ENCODE data around the gene MARF1.
A peak's percentile ranks its signal among the peaks of the same experiment; 100 is the strongest.
"Not testable (repeated sequence)": the region's sequence is repeated elsewhere in the genome, so short reads cannot be mapped to it uniquely, and the experiment has no call there.

Gene MARF1

GRCh38 chr16:15566095-15566494 lies 76.9 kb downstream of the MARF1 start:
- Mint-ChIP-seq H3K4me1 (no peaks in the 10 kb centered on the region), H3K27me3 (no peaks in the 10 kb centered on the region), H3K27ac (ENCODE audit: low read depth) (no peak overlapping the region), H3K4me3 (no peak overlapping the region), H3K36me3 (ENCODE audit: insufficient read depth) (no peaks in the 10 kb centered on the region), H3K9me3 (no peaks in the 10 kb centered on the region)
- no peak for ATAC-seq (replicated peaks; ENCODE audit: extremely low read depth, poor library complexity, severe bottlenecking)
- DNase-seq (ENCODE audit: low spot score in 2 of 2) = no peak

DNA sequence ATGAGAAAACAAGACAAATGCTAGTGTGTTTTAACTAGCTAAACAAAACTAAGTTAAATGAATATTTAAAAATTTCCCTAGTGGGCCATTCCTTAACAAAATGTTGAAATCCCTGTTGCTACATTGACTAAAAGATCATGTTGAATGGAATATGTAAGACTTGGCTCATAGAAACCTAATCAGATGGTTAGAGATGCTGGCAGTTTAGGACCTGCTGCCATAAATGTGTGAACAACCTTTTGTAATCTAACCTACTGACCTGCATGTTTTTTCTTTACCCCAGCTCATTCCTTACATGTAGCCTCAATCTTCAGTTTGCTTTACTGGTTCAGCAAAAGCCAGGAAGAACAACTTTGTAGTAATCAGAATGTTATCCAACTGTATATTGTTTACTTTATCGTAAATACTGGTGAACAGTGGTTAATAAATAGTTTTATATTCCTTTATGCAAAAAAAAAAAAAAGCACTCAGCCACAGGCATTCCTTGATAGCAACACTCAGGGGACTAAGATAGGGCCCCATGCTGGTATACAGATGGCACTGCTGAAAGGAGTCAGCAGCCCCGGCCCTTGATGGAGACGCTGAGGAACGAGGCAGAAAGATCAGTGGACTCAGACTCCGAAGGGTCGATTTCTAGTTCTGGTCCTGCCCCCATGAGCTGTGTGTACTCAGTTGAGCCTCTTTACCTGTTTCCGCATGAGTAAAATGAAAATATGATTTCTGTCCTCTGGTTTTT lies 78.2 kb downstream of the MARF1 start:
- Mint-ChIP-seq H3K27ac (ENCODE audit: low read depth) (no peak overlapping the region), H3K4me3 (no peak overlapping the region), H3K27me3 (no peaks in the 10 kb centered on the region), H3K9me3 (no peaks in the 10 kb centered on the region), H3K36me3 (ENCODE audit: insufficient read depth) (no peaks in the 10 kb centered on the region), H3K4me1 (no peaks in the 10 kb centered on the region)
- ATAC-seq (replicated peaks; ENCODE audit: extremely low read depth, poor library complexity, severe bottlenecking) (no peak), DNase-seq (ENCODE audit: low spot score in 2 of 2) (no peak)

DNA sequence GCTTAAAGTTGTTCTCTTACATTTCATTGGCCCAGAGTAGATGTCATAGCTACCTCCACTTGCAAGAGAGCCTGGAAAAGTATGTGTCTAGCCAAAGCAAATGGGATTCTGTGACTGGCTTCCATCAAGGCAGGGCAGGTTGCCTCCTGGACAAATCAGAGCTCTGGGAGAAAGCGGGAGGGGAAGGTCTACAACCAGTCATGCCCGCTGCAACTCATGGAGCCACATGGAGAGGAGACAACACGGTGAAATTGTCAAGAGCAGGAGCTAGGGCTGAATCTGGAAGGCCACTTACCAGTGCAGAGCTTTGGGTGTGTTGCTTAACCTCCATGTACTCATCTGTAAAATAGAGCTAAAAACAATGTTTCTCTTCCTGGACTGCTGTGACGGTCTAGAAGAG lies 83.8 kb downstream of the MARF1 start:
- no peaks in the 10 kb centered on the region for H3K27me3 Mint-ChIP-seq
- H3K9me3 Mint-ChIP-seq = no peaks in the 10 kb centered on the region
- H3K4me3 Mint-ChIP-seq = no peak overlapping the region
- H3K27ac Mint-ChIP-seq (ENCODE audit: low read depth) = no peak overlapping the region
- ATAC-seq (replicated peaks; ENCODE audit: extremely low read depth, poor library complexity, severe bottlenecking) (no peak), DNase-seq (ENCODE audit: low spot score in 2 of 2) (no peak)
- H3K36me3 Mint-ChIP-seq (ENCODE audit: insufficient read depth) = no peaks in the 10 kb centered on the region
- H3K4me1 Mint-ChIP-seq = no peaks in the 10 kb centered on the region

DNA sequence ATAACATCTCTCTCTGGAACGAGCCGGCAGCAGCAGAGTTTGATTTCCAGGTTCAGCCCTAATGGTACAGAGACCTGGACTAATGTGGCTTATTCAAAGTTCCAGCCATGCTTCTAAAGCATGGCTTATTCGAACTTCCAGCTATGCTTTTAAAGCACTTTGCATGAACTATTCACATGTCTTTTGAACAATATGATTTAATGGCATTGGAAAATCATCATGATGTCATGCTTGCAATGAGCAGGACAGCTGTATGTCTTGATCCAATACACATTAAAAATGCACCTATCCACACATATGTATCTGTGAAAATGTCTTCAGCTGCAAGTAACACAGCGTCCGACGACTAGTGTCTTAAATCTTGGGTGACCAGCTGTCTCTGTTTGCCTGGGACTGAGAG lies 85.7 kb downstream of the MARF1 start:
- no peak for DNase-seq (ENCODE audit: low spot score in 2 of 2)
- no peaks in the 10 kb centered on the region for H3K9me3 Mint-ChIP-seq
- no peaks in the 10 kb centered on the region for H3K27me3 Mint-ChIP-seq
- H3K36me3 Mint-ChIP-seq (ENCODE audit: insufficient read depth) = no peaks in the 10 kb centered on the region
- H3K27ac Mint-ChIP-seq (ENCODE audit: low read depth) = no peak overlapping the region
- H3K4me1 Mint-ChIP-seq = no peaks in the 10 kb centered on the region
- ATAC-seq (replicated peaks; ENCODE audit: extremely low read depth, poor library complexity, severe bottlenecking) = no peak
- no peak overlapping the region for H3K4me3 Mint-ChIP-seq

GRCh38 chr16:15556130-15556529 lies 86.8 kb downstream of the MARF1 start:
- ATAC-seq (replicated peaks; ENCODE audit: extremely low read depth, poor library complexity, severe bottlenecking) = no peak
- Mint-ChIP-seq H3K4me3 (no peak overlapping the region), H3K9me3 (no peaks in the 10 kb centered on the region), H3K4me1 (no peaks in the 10 kb centered on the region), H3K27ac (ENCODE audit: low read depth) (no peak overlapping the region), H3K27me3 (no peaks in the 10 kb centered on the region), H3K36me3 (ENCODE audit: insufficient read depth) (no peaks in the 10 kb centered on the region)
- no peak for DNase-seq (ENCODE audit: low spot score in 2 of 2)

GRCh38 chr16:15553313-15554088 lies 89.5 kb downstream of the MARF1 start:
- Mint-ChIP-seq H3K4me3 (no peak overlapping the region), H3K27me3 (no peaks in the 10 kb centered on the region), H3K36me3 (ENCODE audit: insufficient read depth) (peaks cover 2% of the 10 kb centered on the region), H3K4me1 (no peaks in the 10 kb centered on the region), H3K9me3 (no peaks in the 10 kb centered on the region), H3K27ac (ENCODE audit: low read depth) (no peak overlapping the region)
- no peak for DNase-seq (ENCODE audit: low spot score in 2 of 2)
- no peak for ATAC-seq (replicated peaks; ENCODE audit: extremely low read depth, poor library complexity, severe bottlenecking)

DNA sequence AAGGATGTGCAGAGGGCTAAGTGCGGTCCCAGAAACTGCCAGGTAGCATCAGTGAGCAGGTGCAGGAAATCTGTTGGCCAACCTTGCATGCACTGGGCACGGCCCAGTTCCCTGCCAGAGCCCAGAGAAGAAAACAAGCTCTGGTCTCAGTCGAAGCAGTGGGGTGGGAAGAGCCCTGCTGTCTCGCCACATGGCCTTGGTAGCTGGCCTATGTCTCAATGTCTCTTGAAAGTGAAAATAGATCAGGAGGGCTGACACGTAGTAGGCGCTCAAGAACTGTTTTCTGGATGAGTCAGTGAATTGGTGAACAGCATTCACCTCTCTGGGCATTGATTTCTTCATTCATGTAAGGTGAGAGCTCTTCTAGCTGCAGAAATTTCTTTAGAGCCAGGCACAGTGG lies 90.4 kb downstream of the MARF1 start:
- Mint-ChIP-seq H3K9me3 (no peaks in the 10 kb centered on the region), H3K36me3 (ENCODE audit: insufficient read depth) (peaks cover 2% of the 10 kb centered on the region)
- ATAC-seq (replicated peaks; ENCODE audit: extremely low read depth, poor library complexity, severe bottlenecking) = no peak

DNA sequence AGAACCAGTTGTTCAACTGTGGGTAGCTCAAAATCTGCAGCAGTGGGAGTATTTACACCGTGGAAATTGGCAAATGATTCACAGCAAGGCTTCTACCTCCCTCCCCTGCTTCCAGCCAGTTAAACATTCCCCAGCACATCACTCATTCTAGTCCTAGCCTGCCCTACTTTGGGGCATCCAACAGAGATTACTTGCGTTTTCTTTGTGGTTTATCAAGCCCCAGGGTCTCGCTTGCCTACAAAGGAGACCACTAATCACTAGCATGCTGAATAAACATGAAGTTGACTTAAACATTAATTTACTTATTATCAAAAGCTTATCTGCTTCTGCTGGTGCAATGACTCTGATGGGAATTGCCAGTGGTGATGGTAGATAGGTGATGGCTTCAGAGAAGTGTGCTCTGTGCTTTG lies 94.5 kb downstream of the MARF1 start:
- H3K4me1 Mint-ChIP-seq = no peaks in the 10 kb centered on the region
- DNase-seq (ENCODE audit: low spot score in 2 of 2) = no peak
- H3K27ac Mint-ChIP-seq (ENCODE audit: low read depth) = no peak overlapping the region
- no peaks in the 10 kb centered on the region for H3K27me3 Mint-ChIP-seq
- H3K4me3 Mint-ChIP-seq = no peak overlapping the region
- no peak for ATAC-seq (replicated peaks; ENCODE audit: extremely low read depth, poor library complexity, severe bottlenecking)
- peaks cover 2% of the 10 kb centered on the region for H3K36me3 Mint-ChIP-seq (ENCODE audit: insufficient read depth)
- no peaks in the 10 kb centered on the region for H3K9me3 Mint-ChIP-seq

More for the DNA sequence above, 90.4 kb downstream of the MARF1 start:
- Mint-ChIP-seq H3K4me3 (no peak overlapping the region), H3K27me3 (no peaks in the 10 kb centered on the region), H3K27ac (ENCODE audit: low read depth) (peak overlapping the region; percentile 82), H3K4me1 (no peaks in the 10 kb centered on the region)
- no peak for DNase-seq (ENCODE audit: low spot score in 2 of 2)

GRCh38 chr16:15547768-15548096 lies 95.2 kb downstream of the MARF1 start:
- Mint-ChIP-seq H3K36me3 (ENCODE audit: insufficient read depth) (peaks cover 2% of the 10 kb centered on the region), H3K9me3 (no peaks in the 10 kb centered on the region)

DNA sequence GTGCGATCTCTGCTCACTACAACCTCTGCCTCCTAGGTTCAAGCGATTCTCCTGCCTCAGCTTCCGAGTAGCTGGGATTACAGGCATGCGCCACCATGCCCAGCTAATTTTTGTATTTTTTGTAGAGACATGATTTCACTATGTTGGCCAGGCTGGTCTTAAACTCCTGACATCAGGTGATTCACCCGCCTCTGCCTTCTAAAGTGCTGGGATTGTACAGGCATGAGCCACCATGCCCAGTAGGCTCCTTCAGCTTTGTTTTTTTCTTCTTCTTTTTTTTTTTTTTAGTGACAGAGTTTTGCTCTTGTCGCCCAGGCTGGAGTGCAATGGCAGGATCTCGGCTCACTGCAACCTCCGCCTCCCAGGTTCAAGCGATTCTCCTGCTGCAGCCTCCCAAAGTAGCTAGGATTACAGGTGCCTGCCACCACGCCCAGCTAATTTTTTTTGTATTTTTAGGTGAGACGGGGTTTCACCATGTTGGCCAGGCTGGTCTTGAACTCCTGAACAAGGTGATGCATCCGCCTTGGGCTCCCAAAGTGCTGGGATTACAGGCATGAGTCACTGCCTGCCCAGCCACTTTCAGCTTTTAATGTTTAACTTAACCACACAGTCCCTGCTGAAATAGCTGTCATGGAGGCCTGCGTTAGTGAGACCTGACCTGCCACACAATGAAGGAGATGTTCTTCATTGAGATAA lies 95.7 kb downstream of the MARF1 start:
- not testable (repeated sequence) for H3K4me1 Mint-ChIP-seq; DNase-seq (ENCODE audit: low spot score in 2 of 2); ATAC-seq (replicated peaks; ENCODE audit: extremely low read depth, poor library complexity, severe bottlenecking); H3K27ac Mint-ChIP-seq (ENCODE audit: low read depth); H3K27me3 Mint-ChIP-seq; H3K9me3 Mint-ChIP-seq; H3K4me3 Mint-ChIP-seq; H3K36me3 Mint-ChIP-seq (ENCODE audit: insufficient read depth)

More at GRCh38 chr16:15547768-15548096, 95.2 kb downstream of the MARF1 start:
- Mint-ChIP-seq H3K4me1 (peaks cover 5% of the 10 kb centered on the region), H3K4me3 (no peak overlapping the region), H3K27me3 (no peaks in the 10 kb centered on the region), H3K27ac (ENCODE audit: low read depth) (no peak overlapping the region)
- no peak for DNase-seq (ENCODE audit: low spot score in 2 of 2)
- no peak for ATAC-seq (replicated peaks; ENCODE audit: extremely low read depth, poor library complexity, severe bottlenecking)

- H3K9me3 Mint-ChIP-seq = no peaks in the 10 kb centered on the region
- H3K4me3 Mint-ChIP-seq = no peak overlapping the region
- no peak for DNase-seq (ENCODE audit: low spot score in 2 of 2)
- H3K27ac Mint-ChIP-seq (ENCODE audit: low read depth) = no peak overlapping the region
- H3K36me3 Mint-ChIP-seq (ENCODE audit: insufficient read depth) = no peaks in the 10 kb centered on the region
- peaks cover 7% of the 10 kb centered on the region for H3K4me1 Mint-ChIP-seq
- no peaks in the 10 kb centered on the region for H3K27me3 Mint-ChIP-seq
- no peak for ATAC-seq (replicated peaks; ENCODE audit: extremely low read depth, poor library complexity, severe bottlenecking)
Observed at GRCh38 chr16:15545544-15545943, 97.4 kb downstream of the MARF1 start.

DNA sequence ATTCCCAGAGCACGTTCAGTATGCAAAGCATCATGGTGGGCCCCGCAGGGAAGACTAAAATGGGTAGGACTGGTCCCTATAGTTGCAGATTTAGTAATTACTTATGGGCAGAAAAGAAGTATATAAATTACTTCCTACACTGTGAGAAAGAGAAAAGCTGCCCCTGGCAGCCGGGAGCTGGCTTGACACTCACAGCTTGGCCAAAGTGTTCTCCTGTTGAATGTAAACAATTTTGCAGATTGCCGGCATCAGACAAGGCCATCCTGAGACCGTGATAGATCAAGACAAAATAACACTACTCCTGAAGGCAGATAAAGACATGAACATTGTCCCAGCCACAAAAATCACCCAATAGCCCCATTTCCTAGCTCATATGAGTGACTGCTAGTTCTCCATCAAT lies 98.5 kb downstream of the MARF1 start:
- DNase-seq (ENCODE audit: low spot score in 2 of 2) (no peak), ATAC-seq (replicated peaks; ENCODE audit: extremely low read depth, poor library complexity, severe bottlenecking) (no peak)
- Mint-ChIP-seq H3K27ac (ENCODE audit: low read depth) (no peak overlapping the region), H3K9me3 (no peaks in the 10 kb centered on the region), H3K4me1 (peaks cover 7% of the 10 kb centered on the region), H3K4me3 (no peak overlapping the region), H3K27me3 (no peaks in the 10 kb centered on the region), H3K36me3 (ENCODE audit: insufficient read depth) (no peaks in the 10 kb centered on the region)

All from central memory CD8-positive, alpha-beta T cell (primary cell).